NCI-H526 (cell line): ENCODE measurements around the gene TNFAIP8.

ENCODE experiments used
- DNase-seq, 2 experiments: peaks; one replicate each; lab custom pipeline; 2025; lab: John Stamatoyannopoulos, UW

Gene TNFAIP8

GRCh38 chr5:119370486-119370885 is 14.7 kb downstream of the TNFAIP8 start:
- DNase-seq: no peak

GRCh38 chr5:119371146-119371545 is 15.3 kb downstream of the TNFAIP8 start:
- DNase-seq: no peak

- no peak for DNase-seq
Observed at GRCh38 chr5:119373449-119373858, 17.6 kb downstream of the TNFAIP8 start.

GRCh38 chr5:119374901-119375300 is 19.1 kb downstream of the TNFAIP8 start:
- no peak for DNase-seq

- no peak for DNase-seq
Observed at GRCh38 chr5:119377066-119377465, 21.2 kb downstream of the TNFAIP8 start.

- DNase-seq: no peak
Observed at GRCh38 chr5:119378075-119378700, 22.4 kb downstream of the TNFAIP8 start.

GRCh38 chr5:119379096-119379495 is 23.3 kb downstream of the TNFAIP8 start:
- no peak for DNase-seq

GRCh38 chr5:119379942-119380547 is 24.2 kb downstream of the TNFAIP8 start:
- DNase-seq: no peak

GRCh38 chr5:119382169-119382568 is 26.4 kb downstream of the TNFAIP8 start:
- DNase-seq: no peak

- no peak for DNase-seq
Observed at GRCh38 chr5:119383008-119383407, 27.2 kb downstream of the TNFAIP8 start.

GRCh38 chr5:119385136-119385535 is 29.3 kb downstream of the TNFAIP8 start:
- DNase-seq: no peak

- DNase-seq: no peak
Observed at GRCh38 chr5:119385536-119386128, 29.8 kb downstream of the TNFAIP8 start.

- no peak for DNase-seq
Observed at GRCh38 chr5:119386596-119387344, 31.0 kb downstream of the TNFAIP8 start.

GRCh38 chr5:119387945-119388618 is 32.3 kb downstream of the TNFAIP8 start:
- no peak for DNase-seq

- no peak for DNase-seq
Observed at GRCh38 chr5:119388619-119389190, 32.9 kb downstream of the TNFAIP8 start.

GRCh38 chr5:119389288-119390030 is 33.6 kb downstream of the TNFAIP8 start:
- DNase-seq: no peak

GRCh38 chr5:119390404-119390803 is 34.6 kb downstream of the TNFAIP8 start:
- DNase-seq: no peak

GRCh38 chr5:119393201-119393691 is 37.4 kb downstream of the TNFAIP8 start:
- no peak for DNase-seq

GRCh38 chr5:119393746-119394145 is 37.9 kb downstream of the TNFAIP8 start:
- DNase-seq: no peak

- DNase-seq: no peak
Observed at GRCh38 chr5:119395080-119395836, 39.4 kb downstream of the TNFAIP8 start.
